NOMO-1 (cell line): ENCODE results near the gene COL4A6.
"Not testable (repeated sequence)": the region's sequence is repeated elsewhere in the genome, so short reads cannot be mapped to it uniquely, and the experiment has no call there.

ENCODE experiments used
- DNase-seq, 2 experiments: peaks; one replicate each; lab custom pipeline; 2025; ENCODE audit not compliant: unreplicated experiment in 2 of 2; lab: John Stamatoyannopoulos, UW

Gene COL4A6

DNA sequence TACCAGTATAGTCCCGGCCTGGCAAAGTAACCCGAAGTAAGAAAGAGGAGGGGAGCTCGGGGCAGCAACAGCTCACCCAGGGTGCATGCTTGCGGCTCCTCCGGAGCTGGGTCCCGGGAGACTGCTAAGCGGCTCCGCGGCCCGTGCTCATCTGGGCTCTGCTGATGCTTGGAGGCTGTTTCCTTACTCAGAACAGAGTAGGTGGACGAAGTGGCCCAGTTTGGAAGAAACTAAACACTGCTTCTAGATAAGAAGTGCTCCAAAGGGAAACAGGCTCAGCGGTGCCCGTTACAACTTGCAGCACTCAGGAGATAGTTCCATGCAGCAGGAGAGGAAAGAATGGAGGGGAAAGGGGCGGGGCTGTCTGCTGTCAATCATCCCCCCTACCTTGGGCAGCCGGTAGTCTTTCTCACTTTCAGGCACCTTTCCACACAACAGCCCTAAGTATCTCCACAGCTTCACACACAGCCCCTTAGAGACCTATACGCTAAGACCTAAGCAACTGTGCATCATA, at the start of gene COL4A6:
TSS of gene COL4A6 (minus strand) at position 313 of the 514 bp plus-strand sequence. CDS start at position 87, 226 bp downstream.
- no peak for DNase-seq

DNA sequence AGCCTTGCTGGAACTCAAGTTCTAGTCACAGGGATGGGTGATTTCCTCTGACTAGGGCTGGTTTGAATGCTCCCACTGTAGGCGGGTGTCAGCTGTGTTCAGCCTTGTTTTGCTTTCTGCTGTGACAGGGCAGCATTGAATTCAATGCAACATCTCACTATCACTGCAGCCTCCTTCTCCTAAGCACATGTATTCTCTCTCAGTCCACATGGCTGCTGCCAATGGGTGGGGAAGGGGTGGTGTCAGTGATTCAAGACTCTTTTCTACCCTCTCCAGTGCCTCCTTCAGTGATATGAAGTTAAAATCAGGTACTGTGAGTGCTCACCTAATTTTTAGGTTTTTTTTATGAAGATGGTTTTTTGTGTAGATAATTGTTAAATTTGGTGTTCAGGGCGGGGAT, 47.7 kb upstream of the COL4A6 start:
- DNase-seq: no peak

DNA sequence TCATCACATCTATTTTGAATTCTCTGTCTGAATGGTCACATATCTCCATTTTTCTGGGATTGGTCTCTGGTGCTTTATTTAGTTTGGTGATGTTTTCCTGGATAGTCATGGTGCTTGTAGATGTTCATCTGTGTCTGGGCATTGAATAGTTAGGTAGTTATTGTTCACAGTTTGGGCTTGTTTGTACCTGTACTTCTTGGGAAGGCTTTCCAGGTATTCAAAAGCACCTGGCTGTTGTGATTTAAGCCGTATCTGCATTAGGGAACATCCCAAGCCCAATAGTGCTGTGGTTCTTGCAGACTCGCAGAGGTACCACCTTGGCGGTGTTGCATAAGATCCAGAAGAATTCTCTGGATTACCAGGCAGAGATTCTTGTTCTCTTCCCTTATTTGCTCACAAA, 46.0 kb upstream of the COL4A6 start:
- DNase-seq: no peak

DNA sequence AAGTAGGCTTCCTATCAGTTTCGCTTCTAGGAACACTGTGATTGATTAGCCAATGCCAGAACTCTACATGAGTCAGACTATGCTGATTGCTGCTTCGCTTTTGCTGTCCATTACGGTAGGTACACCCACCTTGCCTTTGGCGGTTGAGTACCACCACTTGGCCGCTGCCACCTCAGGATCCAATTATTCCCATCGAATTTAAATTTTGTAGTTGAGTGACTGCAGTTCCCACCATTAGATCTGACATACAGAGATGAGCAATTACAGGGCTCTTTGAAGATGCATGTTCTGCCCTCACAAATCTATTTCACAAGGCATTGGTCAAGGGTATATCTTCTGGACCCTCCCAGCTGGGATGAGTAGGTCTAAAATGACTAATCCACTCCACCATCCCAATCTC, 43.3 kb upstream of the COL4A6 start:
- DNase-seq: not testable (repeated sequence)

DNA sequence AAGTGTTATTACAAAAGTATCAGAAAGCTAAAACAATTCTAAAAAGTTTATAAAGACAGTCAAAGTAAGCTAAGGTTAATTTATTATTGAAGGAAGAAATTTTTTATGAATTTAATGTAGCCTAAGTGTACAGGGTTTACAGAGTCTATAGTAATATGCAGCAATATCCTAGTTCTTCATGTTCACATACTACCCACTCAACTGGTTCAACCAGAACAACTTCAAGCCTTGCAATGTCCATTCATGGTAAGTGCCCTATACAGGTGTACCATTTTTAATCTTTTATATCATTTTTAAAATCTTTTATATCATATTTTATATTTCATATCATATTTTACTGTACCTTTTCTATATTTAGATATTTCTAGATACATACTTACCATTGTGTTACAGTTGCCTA, 35.8 kb upstream of the COL4A6 start:
- no peak for DNase-seq

DNA sequence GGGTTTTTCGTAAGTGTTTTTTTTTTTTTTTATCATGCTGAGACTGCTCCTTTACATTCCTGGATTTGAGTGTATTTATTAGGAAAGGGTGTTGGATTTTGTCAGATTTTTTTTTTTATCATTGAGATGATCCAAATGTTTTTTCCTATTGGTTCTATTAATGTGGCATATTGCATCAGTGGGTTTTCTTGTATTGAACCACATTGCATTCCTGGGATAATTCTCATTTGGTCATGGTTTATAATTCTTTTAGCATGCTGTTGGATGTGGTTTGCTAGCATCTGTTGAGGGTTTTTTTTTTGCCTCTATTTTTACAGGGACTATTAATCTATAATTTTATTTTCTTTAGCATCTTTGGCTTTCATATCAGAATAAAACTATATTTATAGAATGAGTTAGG, 30.3 kb upstream of the COL4A6 start:
- no peak for DNase-seq

DNA sequence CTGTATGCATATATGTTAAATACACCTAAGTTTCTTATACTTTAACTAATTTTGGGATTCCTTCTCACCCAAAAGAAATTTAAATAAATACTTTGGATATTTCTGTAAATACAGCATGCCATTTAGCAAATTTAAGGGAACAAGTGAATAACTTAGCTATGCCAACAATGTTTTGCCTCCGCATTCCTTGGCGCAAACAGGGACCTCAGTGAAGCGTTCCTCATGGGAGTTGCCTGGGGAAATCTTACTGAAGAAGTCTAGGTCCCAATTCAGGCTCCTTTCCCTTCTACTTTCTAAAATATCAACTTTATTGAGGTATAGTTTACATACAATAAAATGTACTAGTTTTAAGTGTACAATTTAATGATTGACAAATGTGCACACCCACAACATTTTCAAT, 26.4 kb upstream of the COL4A6 start:
- DNase-seq: no peak

DNA sequence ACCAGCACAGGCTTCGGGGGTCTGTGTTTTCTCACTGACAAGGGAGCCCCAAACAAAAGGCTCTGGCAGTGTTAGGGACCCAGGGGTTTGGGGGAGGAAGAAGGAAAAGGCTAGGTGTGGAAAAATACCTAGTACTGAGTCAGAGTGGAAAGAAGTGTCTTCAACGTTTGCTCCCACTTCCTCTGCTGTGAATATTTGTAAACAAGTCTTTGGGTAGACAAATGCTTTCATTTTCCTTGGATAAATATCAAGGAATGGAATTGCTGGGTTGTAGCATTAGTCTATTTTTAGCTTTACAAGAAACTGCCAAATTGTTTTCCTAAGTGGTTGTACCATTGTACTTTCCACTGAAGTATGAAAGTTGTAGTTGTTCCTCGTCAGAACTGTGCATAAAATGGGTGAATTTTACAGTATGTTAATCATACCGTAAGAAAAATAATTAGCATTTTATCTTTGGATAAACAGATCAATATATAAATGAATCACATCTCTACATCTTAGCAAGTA, 18.8 kb upstream of the COL4A6 start:
- no peak for DNase-seq

DNA sequence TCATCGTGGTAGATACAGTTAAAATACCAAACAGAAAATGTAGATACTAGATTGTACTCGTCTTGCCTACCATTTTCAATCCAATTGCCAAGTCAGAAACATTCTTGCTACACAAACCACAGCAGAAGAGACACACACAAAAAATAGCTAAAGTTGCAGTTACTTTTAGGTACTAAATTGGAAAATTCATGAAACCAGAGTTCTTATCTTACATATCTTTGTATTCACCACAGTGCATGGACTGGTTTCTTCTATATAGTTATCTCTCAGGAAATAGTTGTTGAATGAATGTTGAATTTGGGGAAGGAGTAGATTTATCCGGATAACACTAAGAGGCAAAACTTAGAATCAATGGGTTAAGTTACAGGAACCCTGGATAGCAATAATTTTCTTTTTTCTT, 15.6 kb upstream of the COL4A6 start:
- no peak for DNase-seq

DNA sequence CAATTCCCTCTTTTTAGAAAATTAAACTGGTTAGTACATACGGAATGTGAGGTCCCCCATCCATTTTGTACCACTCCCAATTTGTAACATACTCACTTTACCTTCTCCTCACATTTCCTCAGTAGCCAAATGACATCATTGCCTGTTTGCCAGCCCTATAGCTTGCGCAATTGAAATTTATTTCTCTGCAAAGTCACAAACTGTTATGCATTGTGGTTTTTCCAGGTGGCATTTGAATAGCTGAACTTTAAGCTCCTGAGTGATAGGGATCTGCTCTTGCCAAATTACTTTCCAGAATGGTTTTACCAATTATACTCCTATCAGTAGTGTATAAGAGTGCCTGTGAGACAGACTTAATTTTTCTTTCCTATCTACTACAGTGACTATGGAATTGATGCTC, 9.1 kb upstream of the COL4A6 start:
- DNase-seq: no peak

DNA sequence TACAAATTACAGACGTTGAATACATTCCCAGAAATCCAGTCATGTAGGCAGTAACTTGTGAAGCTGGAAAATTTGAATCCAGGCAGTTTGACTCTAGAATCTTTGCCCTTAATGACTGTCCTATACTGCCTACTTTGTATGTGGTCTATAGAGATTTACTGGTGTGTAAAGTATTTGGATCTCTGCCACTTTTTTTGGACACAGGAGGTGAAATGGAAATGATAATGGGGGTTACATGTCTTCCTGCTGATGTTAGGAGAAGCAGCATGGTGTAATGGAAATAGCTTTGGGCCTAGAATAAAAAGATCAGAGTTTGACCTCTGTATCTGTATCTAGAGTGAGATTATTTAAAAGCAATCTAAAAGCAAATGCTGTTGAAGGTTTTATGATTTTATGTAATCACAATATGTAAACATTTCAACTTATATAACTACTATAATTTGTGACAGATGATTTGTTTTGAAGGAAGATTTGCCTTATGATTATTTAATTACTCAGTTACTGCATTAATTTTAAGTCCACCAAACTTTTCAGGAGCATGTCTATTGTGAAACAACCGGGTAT, 4.8 kb upstream of the COL4A6 start:
- DNase-seq: no peak

DNA sequence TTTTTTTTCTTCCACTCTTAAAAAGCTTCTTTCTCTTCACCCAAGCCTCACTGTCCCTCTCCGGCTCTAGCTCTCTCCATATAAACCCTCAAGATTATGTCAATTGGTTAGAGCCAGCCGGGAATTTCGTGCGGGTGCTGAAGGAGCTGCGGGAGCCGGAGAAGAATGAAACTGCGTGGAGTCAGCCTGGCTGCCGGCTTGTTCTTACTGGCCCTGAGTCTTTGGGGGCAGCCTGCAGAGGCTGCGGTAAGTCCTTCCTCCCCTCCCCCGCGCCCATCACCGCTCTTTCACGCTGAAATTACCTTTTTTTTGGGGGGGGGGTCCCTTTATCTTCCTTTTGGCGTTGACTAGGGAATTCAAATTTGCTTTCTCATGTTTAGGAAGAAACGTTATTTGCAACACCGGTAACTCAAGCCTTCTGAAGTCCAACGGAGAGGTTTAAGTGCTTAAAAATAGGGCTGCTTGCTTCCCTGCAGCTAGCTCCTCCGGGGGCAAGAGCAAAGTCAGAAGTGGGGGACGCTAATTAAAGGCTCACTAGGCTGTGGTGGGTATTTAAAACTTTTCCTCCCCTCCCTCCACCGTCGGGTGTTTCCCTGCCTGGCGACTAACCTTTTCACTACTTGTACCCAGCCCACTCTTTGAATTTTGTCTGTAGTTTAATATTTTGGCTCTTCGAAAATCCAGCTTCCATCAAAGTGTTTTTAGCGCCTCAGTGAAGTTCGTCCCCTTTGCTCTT, 1.9 kb upstream of the COL4A6 start:
- no peak for DNase-seq

DNA sequence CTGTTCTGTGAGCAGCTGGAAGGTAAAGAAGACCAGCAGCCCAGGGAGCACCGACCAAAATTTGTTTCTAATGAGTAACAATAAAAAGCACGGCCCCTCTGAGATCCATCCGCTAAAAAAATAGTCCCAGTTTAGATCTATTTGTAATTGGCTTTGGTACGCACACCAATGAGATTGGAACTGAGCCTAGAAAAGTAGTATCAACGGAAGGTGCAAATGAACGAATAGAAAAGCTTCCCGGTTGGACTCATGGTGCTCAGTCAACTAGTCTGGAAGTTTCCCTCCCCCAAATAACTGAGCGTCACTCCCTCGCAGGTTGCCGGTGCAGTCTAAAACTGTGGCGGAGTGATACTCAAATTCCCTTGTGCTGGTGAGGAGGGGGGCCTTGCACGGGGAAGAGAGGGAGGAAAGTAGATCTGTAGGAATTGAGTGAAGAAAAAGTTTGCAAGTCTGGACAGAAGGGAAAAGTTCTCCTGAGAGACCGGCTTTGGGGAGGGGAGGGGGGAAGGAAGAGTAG, 1.3 kb upstream of the COL4A6 start, which contains the start of gene COL4A5:
TSS of gene COL4A5 (plus strand) at position 413 of the 517 bp plus-strand sequence. CDS start 288 bp downstream, outside the sequence.
- no peak for DNase-seq

DNA sequence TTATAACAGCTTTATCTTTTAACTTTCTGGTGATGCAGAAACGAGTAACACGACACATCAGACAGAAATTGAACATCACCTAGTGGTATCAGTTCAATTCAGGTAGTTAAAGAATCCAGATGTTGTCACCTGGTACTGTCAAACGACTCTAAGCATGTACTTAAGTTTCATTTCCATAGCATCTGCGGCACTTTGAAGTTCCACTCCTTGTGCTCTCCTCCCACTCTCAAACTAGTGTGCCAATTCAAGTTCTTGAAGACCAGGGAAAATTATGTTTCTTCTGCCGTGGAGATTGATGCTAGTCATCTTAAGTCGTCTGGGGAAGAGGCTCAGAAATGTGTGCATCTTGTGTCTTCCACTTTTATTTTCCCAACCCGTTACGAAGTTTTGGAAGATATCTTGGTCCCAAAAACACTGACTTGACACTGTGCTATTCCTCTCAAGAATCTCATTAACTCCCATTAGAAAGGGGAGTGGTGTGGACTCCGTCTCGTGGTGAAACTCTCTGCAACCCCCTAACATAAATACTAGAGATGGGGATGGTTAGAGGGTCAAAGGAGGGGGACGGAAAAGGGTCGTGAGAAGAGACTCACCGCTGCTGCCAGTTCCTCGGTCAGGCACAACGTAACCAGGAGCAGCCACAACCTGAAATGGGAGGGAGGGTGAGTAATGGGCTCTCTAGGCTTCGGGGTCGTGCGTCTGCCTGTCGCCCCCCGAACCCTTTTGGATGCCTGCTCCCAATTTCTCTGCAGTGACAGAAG, 693 bp downstream of the COL4A6 start:
- DNase-seq: no peak

DNA sequence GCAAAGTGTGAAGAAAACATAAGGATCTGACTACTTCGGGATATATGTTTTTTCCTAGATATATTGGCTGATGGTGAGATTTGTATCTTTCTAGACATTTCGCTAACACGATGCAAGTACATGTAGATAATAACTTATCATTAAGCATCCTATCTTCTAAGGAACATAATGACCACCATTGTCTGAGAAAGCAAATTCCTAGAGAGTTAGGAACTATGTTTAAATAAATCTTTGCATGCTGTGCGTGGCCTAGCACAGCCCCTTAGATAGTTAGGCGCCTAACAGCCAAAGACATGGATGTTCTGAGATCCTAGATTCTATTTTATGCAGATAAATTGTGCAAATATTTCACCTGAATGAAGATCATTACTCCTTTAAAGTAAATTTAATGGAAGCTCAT, 3.0 kb downstream of the COL4A6 start:
- no peak for DNase-seq

DNA sequence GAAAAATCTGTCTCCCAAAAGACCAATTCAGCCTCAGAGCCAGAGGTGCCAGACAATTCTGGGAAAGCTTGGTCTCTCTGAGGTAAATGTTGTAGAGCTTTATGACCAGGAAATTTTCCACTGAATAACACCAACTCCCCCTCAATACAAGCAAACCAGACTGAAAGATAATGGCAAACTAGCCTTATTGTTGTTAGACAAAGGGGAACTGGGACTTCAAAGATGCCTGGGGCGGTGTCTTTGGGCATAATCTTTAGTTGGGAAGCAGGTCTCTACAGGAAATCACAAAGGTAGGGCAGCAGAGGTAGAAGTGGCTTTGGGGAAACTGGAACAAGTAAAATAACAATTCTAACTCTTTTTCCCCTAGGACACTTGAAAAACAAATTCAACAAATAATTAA, 12.0 kb downstream of the COL4A6 start:
- DNase-seq: no peak

DNA sequence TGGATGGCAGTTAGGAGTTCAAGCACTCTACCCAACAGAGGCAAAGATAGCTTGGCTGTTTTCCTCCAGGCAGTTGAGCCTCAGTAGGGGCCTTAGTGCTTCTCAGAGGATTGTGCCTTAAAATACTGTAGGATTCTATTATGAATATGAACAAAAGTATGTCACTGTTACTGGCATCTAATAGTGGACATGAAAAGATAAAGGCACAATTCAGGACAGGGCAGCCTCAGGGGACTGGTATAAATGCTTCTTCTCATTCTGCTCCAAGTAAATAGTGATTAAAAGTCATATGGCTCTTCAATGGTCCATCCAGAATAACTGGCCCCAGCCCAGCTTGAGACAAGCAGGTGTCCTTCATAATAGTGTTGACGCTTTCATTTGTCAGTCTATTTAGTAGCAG, 17.7 kb downstream of the COL4A6 start:
- no peak for DNase-seq

DNA sequence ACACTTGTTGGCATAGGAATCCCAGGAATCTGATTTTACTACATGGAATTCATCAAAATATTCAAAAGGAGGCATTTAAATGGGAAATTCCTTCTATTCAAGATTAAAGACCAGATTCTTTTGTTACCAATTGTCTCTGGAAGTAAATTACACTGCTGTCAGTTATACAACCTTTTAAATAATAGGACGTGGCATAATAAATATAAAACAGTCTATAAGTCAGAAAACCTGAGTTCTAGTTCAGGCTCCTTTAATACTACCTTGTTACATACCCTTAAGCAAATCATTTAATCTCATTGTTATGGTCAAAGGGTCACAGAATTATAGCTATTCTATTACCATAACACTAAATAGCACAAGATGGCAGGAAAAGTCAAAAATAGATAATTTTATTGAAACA, 18.8 kb downstream of the COL4A6 start:
- DNase-seq: no peak

DNA sequence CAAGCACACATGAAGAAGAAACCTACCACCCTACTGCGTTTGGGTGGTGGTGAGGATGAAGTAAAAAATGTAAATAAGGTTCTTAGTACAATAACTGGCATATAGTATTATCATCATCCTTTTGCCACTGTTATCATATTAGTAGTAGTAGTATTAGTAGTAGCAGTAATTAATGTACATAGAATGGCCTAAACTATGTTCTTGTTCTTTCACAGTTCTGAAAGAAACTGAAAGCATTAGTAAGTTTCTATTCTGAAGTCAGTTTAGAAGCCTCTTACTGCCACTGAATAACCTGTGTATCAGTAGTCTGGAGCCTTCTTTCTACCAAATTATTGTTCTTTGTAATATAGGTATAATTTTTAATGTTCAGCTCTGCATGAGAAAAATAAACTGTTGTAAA, 21.0 kb downstream of the COL4A6 start:
- DNase-seq: no peak

DNA sequence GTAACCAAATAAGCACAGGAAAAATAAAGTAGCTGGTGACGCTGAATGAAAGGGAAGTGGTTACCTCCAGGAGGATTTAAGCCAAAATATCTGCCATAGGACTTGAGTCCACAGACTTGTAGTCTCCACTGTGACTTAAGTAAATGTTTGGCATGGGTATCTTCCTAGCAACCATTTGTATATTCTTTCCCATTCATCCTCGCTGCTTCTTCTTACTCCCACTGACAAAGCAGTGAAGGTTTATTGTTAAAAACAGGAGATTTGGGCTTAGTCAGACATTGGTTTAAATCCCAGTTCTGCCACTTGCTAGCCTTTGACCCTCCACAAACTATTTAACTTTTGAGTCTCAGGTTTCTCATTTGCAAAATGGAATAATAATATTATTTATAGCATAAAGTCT, 22.3 kb downstream of the COL4A6 start:
- no peak for DNase-seq

DNA sequence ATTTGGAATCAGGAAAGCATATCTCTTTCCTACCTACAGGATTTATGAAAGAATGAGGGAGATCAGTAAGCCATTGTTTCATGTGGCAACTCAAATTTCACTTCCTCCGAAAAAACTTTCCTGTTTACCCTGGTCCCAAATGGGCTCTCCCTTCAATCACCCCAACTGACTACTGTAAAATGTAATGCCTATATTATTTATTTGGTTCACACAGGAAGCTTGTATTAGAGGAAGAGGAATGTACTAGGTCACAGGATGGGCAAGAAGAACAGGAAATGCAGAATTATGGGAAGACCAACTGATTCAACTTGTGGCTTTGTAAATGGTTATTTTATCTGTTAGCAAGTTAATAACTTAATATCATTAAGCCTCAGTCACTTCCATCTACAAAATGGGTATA, 23.1 kb downstream of the COL4A6 start:
- DNase-seq: no peak
